HG03097 (cell line): ENCODE results near the gene JHY.

Experiments used
- ATAC-seq: cut with Tn5 transposase; IDR thresholded peaks from one replicate; pipeline ENCODE4 v1.9.1; 2021; ENCODE audit not compliant: unreplicated experiment, low FRiP score

The JHY gene

DNA sequence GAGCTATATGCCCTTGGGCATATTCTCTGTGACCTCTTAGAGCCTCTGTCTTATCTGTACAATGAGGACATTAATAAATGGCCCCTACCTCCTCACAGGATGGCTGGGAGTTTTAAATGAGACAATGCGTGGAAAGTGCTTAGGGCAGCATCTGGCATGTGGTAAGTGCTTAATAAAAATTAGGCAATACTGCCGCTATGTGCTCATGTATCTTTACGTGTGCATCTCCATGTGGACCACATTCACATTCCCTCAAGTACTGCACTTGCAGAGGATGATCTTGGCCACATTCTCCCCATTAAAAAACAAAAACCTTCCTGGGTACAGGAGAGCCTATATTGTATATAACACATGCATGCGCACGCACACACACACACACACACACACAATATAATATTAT lies 118.2 kb downstream of the JHY start:
- no peak for ATAC-seq

- no peak for ATAC-seq
These were observed 124.4 kb downstream of the JHY start for GRCh38 chr11:123006860-123007542.
